GM13977 (cell line): Measurements from ENCODE around the gene TM9SF4.

ENCODE experiments used
- DNase-seq: peaks from one replicate; pipeline ENCODE4 v3.0.0; 2012; ENCODE audit warnings: low spot score
- CTCF ChIP-seq: IDR thresholded peaks from 2 replicates; pipeline ENCODE4 v1.5.1; 2012; ENCODE audit warnings: mild to moderate bottlenecking, control low read depth; ENCODE audit not compliant: insufficient read depth; ENCODE audit errors: extremely low read depth, missing control alignments
- in situ Hi-C: fragments of 300-500 bp; cut with MboI; formaldehyde crosslinking; loops from one replicate; pipeline ENCODE4 v1.12.0; 2022; ENCODE audit warnings: low sequenced_read_pairs, low pct_unique_long_range_greater_than_20kb, mixed read lengths, inconsistent platforms; ENCODE audit not compliant: unreplicated experiment

TM9SF4 gene

GRCh38 chr20:32110173-32110704, 725 bp downstream of the TM9SF4 start:
- no peak for DNase-seq
- in situ Hi-C loops = no loop called here
- no peak for TF ChIP-seq CTCF

- TF ChIP-seq CTCF = no peak
- in situ Hi-C loops = no loop called here
- DNase-seq = no peak
Observed at GRCh38 chr20:32110727-32111126, 1.2 kb downstream of the TM9SF4 start.

DNA sequence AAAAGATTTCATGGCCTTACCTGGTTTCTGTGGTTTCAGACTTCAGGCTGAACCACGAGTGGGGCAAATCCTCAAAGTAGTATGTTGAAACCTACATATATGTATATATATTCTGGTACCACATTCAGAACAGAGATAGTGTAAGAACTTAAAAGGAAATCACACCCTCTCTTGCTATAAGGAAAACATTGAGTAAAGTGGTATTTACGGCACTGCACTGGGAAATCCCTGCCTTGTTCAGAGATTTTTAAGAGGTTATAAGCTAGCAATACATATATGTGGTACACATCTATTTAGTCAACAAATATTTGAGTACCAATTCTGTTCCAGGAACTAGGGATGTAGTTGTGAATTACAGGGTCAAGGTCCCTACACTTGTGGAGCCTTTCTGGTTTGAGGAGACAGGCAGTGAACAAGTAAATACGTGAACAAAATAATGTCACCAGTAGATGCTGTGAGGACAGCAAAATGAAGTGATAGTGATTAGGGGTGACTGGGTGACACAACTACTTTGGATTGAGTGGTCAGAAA, 1.7 kb downstream of the TM9SF4 start:
- DNase-seq = no peak
- in situ Hi-C loops = no loop called here
- TF ChIP-seq CTCF = no peak

GRCh38 chr20:32111753-32112152, 2.2 kb downstream of the TM9SF4 start:
- DNase-seq = no peak
- TF ChIP-seq CTCF = no peak
- in situ Hi-C loops = no loop called here

- TF ChIP-seq CTCF = no peak
- no peak for DNase-seq
- in situ Hi-C loops = no loop called here
Observed at GRCh38 chr20:32112841-32113240, 3.3 kb downstream of the TM9SF4 start.

- TF ChIP-seq CTCF = no peak
- DNase-seq = no peak
- in situ Hi-C loops = no loop called here
Observed at GRCh38 chr20:32113591-32114260, 4.2 kb downstream of the TM9SF4 start.
